Mucosa of stomach (tissue), 1 donor: ENCODE results near the gene STARD8.

Experiments used
- H3K27me3 ChIP-seq: one replicate; pipeline ENCODE4 v1.7.0; 2013; ENCODE audit warnings: mild to moderate bottlenecking, low read length; ENCODE audit not compliant: control insufficient read depth, insufficient read depth
- H3K36me3 ChIP-seq: one replicate; pipeline ENCODE4 v1.7.0; 2013; ENCODE audit warnings: low read length; ENCODE audit not compliant: control insufficient read depth, insufficient read depth
- H3K4me1 ChIP-seq: one replicate; pipeline ENCODE4 v1.7.0; 2013; ENCODE audit warnings: mild to moderate bottlenecking, low read length; ENCODE audit not compliant: control insufficient read depth, insufficient read depth
- H3K4me3 ChIP-seq: one replicate; pipeline ENCODE4 v1.7.0; 2013; ENCODE audit warnings: low read length
- H3K9ac ChIP-seq: one replicate; pipeline ENCODE4 v1.7.0; 2013; ENCODE audit warnings: mild to moderate bottlenecking, low read length, moderate library complexity
- H3K9me3 ChIP-seq: one replicate; pipeline ENCODE4 v1.7.0; 2013; ENCODE audit warnings: mild to moderate bottlenecking, low read length, moderate library complexity; ENCODE audit not compliant: control insufficient read depth
- donor health status: Pancreatic carcinoma.

STARD8 gene

GRCh38 chrX:68751372-68751771 lies 103.9 kb downstream of the STARD8 start:
- Histone ChIP-seq H3K27me3 (no peaks in the 10 kb centered on the region), H3K4me1 (no peaks in the 10 kb centered on the region), H3K36me3 (no peaks in the 10 kb centered on the region), H3K9me3 (no peaks in the 10 kb centered on the region), H3K4me3 (no peak overlapping the region), H3K9ac (no peak overlapping the region)

GRCh38 chrX:68753218-68753617 lies 105.8 kb downstream of the STARD8 start:
- Histone ChIP-seq H3K9ac (no peak overlapping the region), H3K36me3 (no peaks in the 10 kb centered on the region), H3K9me3 (no peaks in the 10 kb centered on the region), H3K4me1 (no peaks in the 10 kb centered on the region), H3K4me3 (no peak overlapping the region), H3K27me3 (no peaks in the 10 kb centered on the region)

GRCh38 chrX:68754406-68754805 lies 106.9 kb downstream of the STARD8 start:
- H3K9ac ChIP-seq = no peak overlapping the region
- no peaks in the 10 kb centered on the region for H3K36me3 ChIP-seq
- no peaks in the 10 kb centered on the region for H3K27me3 ChIP-seq
- H3K4me3 ChIP-seq = no peak overlapping the region
- H3K9me3 ChIP-seq = no peaks in the 10 kb centered on the region
- no peaks in the 10 kb centered on the region for H3K4me1 ChIP-seq

DNA sequence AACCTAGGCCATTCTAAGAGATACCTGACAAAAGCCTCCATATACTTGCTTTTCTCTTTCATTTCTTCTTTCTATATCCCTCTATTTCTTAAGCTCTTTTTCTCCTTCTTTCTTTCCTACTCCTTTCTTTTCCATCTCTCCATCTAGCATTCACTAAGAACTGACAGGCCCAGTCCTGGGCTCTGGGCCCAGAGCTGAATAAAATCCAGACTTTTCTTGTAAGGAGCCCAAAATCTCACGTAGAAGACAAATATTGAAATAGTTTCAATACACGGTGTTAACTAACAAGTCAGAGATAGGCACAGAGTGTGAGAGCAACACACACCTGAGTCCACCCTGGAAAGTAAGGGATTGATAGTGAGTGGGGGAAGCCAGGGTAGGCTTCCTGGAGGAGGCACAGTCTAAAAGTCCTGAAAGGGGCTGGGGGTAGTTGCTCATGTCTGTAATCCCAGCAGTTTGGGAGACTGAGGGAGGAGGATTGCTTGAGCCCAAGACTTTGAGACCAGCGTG lies 108.2 kb downstream of the STARD8 start:
- Histone ChIP-seq H3K9me3 (no peaks in the 10 kb centered on the region), H3K36me3 (no peaks in the 10 kb centered on the region), H3K27me3 (no peaks in the 10 kb centered on the region), H3K4me3 (no peak overlapping the region), H3K9ac (no peak overlapping the region), H3K4me1 (no peaks in the 10 kb centered on the region)

GRCh38 chrX:68757331-68757730 lies 109.9 kb downstream of the STARD8 start:
- no peak overlapping the region for H3K4me3 ChIP-seq
- no peaks in the 10 kb centered on the region for H3K36me3 ChIP-seq
- H3K9me3 ChIP-seq = no peaks in the 10 kb centered on the region
- no peak overlapping the region for H3K9ac ChIP-seq
- no peaks in the 10 kb centered on the region for H3K4me1 ChIP-seq
- no peaks in the 10 kb centered on the region for H3K27me3 ChIP-seq

DNA sequence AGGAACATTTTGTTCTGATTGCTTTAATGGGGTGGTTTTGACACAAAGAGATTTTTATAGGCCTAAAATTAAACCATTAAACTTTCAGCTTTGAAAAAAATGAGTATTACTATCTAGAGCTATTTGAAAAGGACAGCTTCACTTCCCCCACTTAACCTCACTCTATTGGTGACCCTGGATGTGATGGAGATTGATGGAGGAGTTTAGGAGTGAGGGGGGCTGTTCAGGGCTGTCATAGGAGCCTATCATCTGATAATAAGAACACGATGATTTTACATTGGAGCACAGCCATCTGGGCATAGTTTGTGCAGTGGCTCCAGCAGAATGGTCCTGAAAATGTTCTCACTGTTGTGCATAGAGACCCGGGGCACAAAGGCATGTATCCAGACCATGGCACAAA lies 110.3 kb downstream of the STARD8 start:
- Histone ChIP-seq H3K4me1 (no peaks in the 10 kb centered on the region), H3K36me3 (no peaks in the 10 kb centered on the region), H3K27me3 (no peaks in the 10 kb centered on the region), H3K9ac (no peak overlapping the region), H3K4me3 (no peak overlapping the region), H3K9me3 (no peaks in the 10 kb centered on the region)

- Histone ChIP-seq H3K27me3 (no peaks in the 10 kb centered on the region), H3K4me3 (no peak overlapping the region), H3K9me3 (no peaks in the 10 kb centered on the region), H3K36me3 (no peaks in the 10 kb centered on the region), H3K9ac (no peak overlapping the region), H3K4me1 (no peaks in the 10 kb centered on the region)
Measured at GRCh38 chrX:68758671-68759070, 111.2 kb downstream of the STARD8 start.

- Histone ChIP-seq H3K27me3 (no peaks in the 10 kb centered on the region), H3K9me3 (no peaks in the 10 kb centered on the region), H3K36me3 (no peaks in the 10 kb centered on the region), H3K4me3 (no peak overlapping the region), H3K9ac (no peak overlapping the region), H3K4me1 (no peaks in the 10 kb centered on the region)
Measured at GRCh38 chrX:68761086-68761485, 113.6 kb downstream of the STARD8 start.

- no peaks in the 10 kb centered on the region for H3K36me3 ChIP-seq
- no peaks in the 10 kb centered on the region for H3K27me3 ChIP-seq
- H3K9ac ChIP-seq = no peak overlapping the region
Measured at GRCh38 chrX:68762766-68763165, 115.3 kb downstream of the STARD8 start.

GRCh38 chrX:68763481-68763880 lies 116.0 kb downstream of the STARD8 start:
- H3K9me3 ChIP-seq = no peaks in the 10 kb centered on the region
- no peaks in the 10 kb centered on the region for H3K36me3 ChIP-seq
- no peaks in the 10 kb centered on the region for H3K4me1 ChIP-seq
- H3K9ac ChIP-seq = no peak overlapping the region
- H3K27me3 ChIP-seq = no peaks in the 10 kb centered on the region
- no peak overlapping the region for H3K4me3 ChIP-seq

More at GRCh38 chrX:68762766-68763165, 115.3 kb downstream of the STARD8 start:
- Histone ChIP-seq H3K4me1 (no peaks in the 10 kb centered on the region), H3K9me3 (no peaks in the 10 kb centered on the region), H3K4me3 (no peak overlapping the region)
